ENCODE data around the gene SDK1. TPM values are rescaled to one million over a fixed set of nuclear protein-coding genes. Genes with fewer than 3 reads are reported as not detected.
A peak's percentile ranks its signal among the peaks of the same experiment; 100 is the strongest.

The SDK1 gene
- total RNA-seq, 1 experiment from 2014 or later, result 6.0 TPM

DNA sequence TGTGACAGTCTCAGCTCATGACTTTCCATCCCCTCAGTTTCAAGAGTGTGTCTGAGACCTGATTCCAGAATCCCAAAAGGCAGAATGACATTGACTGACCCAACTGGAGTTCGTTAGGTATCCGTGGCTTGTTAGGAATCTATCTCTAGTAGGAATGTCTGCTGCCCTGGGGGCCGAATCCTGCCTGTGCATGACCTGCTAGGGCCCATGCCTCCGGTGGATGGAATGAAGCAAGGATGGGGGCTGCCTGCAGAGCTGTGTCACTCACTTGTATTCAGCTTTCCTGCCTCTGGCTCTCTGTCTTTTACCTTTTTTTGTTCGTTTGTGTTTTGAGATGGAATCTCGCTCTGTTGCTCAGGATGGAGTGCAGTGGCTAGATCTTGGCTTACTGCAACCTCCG lies 129.5 kb downstream of the SDK1 start:
- H3K9me3 ChIP-seq (replicated peaks), result no peaks in the 10 kb centered on the region; the same call in 1 of the 2 replicates
- H3K27ac ChIP-seq, result no peak overlapping the region
- no peaks in the 10 kb centered on the region for H3K4me1 ChIP-seq

DNA sequence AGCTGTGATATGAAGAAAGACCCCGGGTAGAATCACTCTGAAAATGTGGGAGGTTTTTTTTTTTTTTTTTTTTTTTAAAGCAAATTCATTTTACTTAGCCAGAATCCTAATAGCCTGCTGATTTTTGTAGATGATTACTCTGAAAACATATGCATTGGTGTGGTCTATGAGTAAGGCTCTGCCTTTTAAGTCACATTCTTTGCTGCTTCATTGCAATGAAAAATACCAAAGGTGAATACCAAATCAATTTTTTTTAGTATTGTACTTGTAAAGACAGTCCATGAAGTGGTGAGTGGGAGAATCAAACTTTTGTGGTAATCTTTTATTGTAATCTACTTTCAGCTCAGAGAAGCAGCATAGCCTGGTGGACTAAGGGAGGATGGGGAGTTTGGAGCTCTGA lies 130.3 kb downstream of the SDK1 start:
- no peaks in the 10 kb centered on the region for H3K27me3 ChIP-seq
- no peak overlapping the region for H3K27ac ChIP-seq
- H3K9me3 ChIP-seq (replicated peaks), result no peaks in the 10 kb centered on the region; the same call in 1 of the 2 replicates
- peaks cover 3% of the 10 kb centered on the region for H3K4me1 ChIP-seq
- H3K36me3 ChIP-seq, result no peaks in the 10 kb centered on the region
- DNase-seq, result no peak
- H3K4me3 ChIP-seq, result no peak overlapping the region

More for the DNA sequence above, 129.5 kb downstream of the SDK1 start:
- no peak for DNase-seq
- Histone ChIP-seq H3K27me3 (no peaks in the 10 kb centered on the region), H3K36me3 (no peaks in the 10 kb centered on the region), H3K4me3 (no peak overlapping the region)

DNA sequence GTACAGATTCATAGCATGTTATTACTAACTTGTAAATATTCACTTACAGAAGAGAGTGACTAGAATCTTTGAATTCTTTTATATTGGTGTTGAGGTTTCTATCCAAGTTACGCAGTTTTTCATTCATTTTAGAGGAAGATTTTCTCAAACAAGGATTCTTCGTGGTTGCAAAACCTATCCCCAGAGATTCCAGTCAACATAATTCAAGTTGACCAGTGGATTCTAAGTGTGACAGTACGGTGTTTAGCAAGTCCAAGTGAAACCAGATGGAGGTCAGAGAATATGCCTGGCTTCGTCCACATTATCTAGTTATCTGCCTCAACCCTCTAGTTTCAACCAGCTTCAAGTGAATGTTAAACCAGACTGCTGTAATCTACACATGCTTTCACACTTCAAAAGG lies 131.9 kb downstream of the SDK1 start:
- no peak overlapping the region for H3K4me3 ChIP-seq

DNA sequence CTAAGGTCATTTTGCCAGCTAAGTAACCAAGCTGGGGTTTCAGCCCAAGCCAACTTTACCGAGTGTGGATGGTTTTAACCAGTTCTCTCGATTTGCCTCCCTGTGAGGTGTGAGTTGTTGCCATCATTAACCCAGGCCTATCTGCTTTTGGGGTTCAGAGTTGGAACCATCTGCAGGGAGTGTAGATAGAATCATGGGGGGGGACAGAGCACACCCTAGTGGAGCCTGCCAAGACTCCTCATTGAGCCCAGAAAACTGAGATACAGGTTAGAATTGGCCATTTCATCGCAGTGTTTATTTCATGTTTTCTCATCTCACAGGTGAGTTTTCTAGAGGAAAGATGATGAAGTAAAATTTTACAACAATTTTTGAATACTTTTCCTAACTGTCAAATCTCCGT lies 133.6 kb downstream of the SDK1 start:
- H3K36me3 ChIP-seq, result no peaks in the 10 kb centered on the region
- H3K4me3 ChIP-seq, result no peak overlapping the region
- H3K9me3 ChIP-seq (replicated peaks), result no peaks in the 10 kb centered on the region; the same call in 1 of the 2 replicates
- H3K27ac ChIP-seq, result no peak overlapping the region
- DNase-seq, result no peak
- no peaks in the 10 kb centered on the region for H3K27me3 ChIP-seq
- peaks cover 22% of the 10 kb centered on the region for H3K4me1 ChIP-seq

More for the DNA sequence above, 131.9 kb downstream of the SDK1 start:
- no peaks in the 10 kb centered on the region for H3K27me3 ChIP-seq
- peaks cover 11% of the 10 kb centered on the region for H3K4me1 ChIP-seq
- H3K9me3 ChIP-seq (replicated peaks), result no peaks in the 10 kb centered on the region; the same call in 1 of the 2 replicates
- DNase-seq, result no peak
- no peak overlapping the region for H3K27ac ChIP-seq
- no peaks in the 10 kb centered on the region for H3K36me3 ChIP-seq

DNA sequence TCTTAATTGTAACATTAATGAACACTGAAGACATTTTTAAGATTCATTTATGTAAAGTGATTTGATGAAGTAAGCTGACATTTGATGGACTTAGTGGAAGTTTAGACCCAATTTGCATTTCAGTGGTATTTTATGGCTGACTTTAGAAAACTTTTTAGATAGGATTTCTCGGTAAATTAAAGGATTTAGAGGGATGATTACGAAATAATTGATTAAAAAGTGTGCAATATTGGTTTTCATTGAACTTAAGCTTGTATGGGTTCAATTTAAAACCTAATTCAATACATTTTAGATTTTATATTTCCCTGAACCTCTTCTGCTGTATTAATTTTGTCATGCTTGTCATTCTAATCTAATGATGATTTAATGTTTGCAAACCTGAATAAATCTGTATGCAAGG lies 135.1 kb downstream of the SDK1 start:
- H3K4me3 ChIP-seq, result no peak overlapping the region

DNA sequence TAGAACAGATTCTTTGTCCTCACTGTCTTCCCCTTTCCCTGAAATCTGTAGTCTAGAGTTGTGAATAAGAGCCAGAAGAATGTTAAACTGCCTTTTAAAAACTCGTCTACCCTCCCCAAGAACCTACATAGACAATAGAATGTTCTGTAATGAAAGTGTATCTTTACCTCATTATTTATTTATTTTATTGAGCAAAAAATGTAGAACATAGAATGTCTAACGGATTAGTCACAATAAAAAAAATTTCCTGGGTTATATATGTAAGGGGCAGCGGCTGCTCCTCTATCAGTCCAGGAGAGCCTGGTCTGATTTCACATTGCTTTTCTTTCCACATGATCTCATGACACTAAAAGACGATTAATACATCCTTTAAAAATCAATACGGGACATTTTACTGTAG lies 135.7 kb downstream of the SDK1 start:
- Histone ChIP-seq H3K9me3 (replicated peaks) (no peaks in the 10 kb centered on the region; the same call in 1 of the 2 replicates), H3K36me3 (no peaks in the 10 kb centered on the region), H3K4me3 (no peak overlapping the region), H3K4me1 (peaks cover 28% of the 10 kb centered on the region), H3K27me3 (no peaks in the 10 kb centered on the region), H3K27ac (peak overlapping the region; percentile 23; the same call in 1 of the 2 replicates)
- DNase-seq, result no peak

More for the DNA sequence above, 135.1 kb downstream of the SDK1 start:
- H3K9me3 ChIP-seq (replicated peaks), result no peaks in the 10 kb centered on the region; the same call in 1 of the 2 replicates
- no peaks in the 10 kb centered on the region for H3K27me3 ChIP-seq
- H3K4me1 ChIP-seq, result peaks cover 28% of the 10 kb centered on the region
- H3K27ac ChIP-seq, result peak overlapping the region; percentile 23; the same call in 1 of the 2 replicates
- H3K36me3 ChIP-seq, result no peaks in the 10 kb centered on the region
- no peak for DNase-seq

DNA sequence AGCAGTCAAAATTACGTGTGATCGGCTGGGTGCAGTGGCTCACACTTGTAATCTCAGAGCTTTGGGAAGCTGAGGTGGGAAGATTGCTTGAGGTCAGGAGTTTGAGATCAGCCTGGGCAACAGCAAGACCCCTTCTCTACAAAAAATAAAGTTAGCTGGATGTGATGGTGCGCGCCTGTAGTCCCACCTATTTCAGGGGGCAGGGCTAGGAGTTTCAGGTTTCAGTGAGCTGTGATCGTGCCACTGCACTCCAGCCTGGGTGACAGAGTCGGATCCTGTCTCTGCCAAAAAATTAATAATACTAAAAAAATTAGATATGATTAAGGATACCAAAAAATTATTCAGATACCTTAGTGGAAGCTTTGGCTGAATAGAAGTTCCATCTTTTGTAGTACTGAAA lies 136.4 kb downstream of the SDK1 start:
- Histone ChIP-seq H3K4me1 (peaks cover 28% of the 10 kb centered on the region), H3K4me3 (no peak overlapping the region), H3K36me3 (no peaks in the 10 kb centered on the region), H3K27ac (no peak overlapping the region), H3K9me3 (replicated peaks) (no peaks in the 10 kb centered on the region; the same call in 1 of the 2 replicates), H3K27me3 (no peaks in the 10 kb centered on the region)
- no peak for DNase-seq

DNA sequence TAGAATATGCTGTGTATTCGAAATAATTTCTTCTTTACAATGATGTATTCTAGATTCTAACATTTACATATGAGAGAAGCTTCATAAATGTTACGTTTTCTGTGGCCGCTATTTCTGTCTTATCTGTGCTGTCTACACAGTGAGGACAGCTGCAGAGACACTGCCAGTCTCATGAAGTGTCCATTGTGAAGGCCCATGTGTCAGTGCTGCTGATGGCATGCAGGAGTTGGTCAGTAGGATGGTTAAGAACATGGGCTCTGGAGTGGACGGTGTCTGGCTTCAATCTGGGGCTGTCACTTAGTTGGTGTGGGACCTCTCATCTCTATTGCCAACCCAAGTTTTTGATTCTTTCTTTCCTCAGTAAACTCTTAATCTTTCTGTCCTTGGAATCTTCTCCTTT lies 137.3 kb downstream of the SDK1 start:
- DNase-seq, result peak; percentile 8 to 35
- no peak overlapping the region for H3K27ac ChIP-seq
- H3K27me3 ChIP-seq, result no peaks in the 10 kb centered on the region
- H3K9me3 ChIP-seq (replicated peaks), result no peaks in the 10 kb centered on the region
- no peaks in the 10 kb centered on the region for H3K36me3 ChIP-seq
- H3K4me3 ChIP-seq, result no peak overlapping the region
- H3K4me1 ChIP-seq, result peaks cover 28% of the 10 kb centered on the region

DNA sequence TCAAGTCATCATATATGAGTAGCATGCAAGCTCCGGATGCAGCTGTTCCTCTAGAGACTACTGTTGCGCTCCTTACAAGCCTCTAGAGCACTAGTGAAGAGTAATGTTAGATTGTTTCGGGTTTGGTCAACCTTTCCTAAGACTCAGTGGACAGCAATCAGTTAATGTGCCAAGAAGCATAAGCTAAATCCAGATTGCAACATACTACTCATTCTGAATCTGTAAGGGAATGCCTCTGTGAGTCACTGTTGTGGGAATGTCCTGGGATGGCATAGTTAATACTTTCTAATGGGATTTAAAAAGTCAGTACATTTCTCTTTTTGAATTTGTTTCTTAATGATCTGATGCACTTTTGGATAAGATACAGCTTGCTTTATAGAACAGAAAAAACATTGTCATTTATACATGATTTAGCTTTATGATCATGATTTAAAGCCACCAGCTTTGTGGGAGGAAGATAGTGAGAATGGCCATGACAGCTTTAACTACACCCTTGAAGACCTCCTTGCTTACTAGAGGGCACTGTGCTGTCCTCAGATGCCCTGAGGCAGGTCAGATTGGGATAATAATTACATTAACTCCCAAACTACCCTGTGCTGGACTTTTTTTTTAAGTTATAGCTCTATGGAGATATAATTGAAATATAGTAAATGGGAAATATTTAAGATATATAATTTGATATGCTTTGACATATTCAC lies 138.4 kb downstream of the SDK1 start:
- Histone ChIP-seq H3K27me3 (no peaks in the 10 kb centered on the region), H3K4me3 (no peak overlapping the region), H3K9me3 (replicated peaks) (no peaks in the 10 kb centered on the region), H3K27ac (peak overlapping the region; percentile 5), H3K36me3 (no peaks in the 10 kb centered on the region), H3K4me1 (peaks cover 28% of the 10 kb centered on the region)
- peak; percentile 52 to 72 for DNase-seq

DNA sequence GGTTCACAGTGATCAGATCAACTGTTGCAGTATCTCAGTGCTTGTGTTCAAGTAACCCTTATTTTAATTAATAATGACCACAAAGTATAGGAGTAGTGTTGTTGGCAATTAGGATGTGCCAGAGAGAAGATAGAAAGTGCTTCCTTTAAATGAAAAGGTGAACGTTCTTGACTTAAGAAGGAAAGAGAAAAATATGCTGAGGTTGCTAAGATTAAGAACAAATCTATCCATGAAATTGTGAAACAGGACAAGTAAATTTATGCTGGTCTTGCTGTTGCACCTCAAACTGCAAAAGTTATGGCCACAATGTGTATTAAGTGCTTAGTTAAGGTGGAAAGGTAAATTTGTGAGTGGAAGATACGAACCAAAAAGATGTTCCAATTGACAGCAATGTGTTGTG lies 139.5 kb downstream of the SDK1 start:
- no peak overlapping the region for H3K4me3 ChIP-seq
- H3K9me3 ChIP-seq (replicated peaks), result no peaks in the 10 kb centered on the region
- no peaks in the 10 kb centered on the region for H3K27me3 ChIP-seq
- no peaks in the 10 kb centered on the region for H3K36me3 ChIP-seq
- peaks cover 28% of the 10 kb centered on the region for H3K4me1 ChIP-seq
- no peak for DNase-seq
- no peak overlapping the region for H3K27ac ChIP-seq

DNA sequence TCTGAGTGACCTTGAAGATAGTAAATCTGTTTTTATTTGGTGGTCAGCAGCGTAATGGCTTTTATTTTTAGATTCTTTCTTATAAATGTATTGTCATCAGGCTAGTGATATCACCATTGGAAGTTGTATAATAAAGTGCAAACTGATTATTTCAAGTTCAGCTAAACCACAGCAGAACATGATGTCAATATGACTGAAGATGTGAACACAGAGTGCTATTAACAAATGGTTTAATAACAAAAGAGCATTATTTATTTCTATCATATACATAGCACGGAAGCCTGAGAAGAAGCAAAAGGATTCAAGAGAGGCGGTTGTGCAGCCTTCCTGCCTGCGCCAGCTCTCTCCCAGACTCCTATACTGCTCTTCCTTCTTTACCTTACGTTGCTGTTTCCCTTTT lies 142.7 kb downstream of the SDK1 start:
- peaks cover 6% of the 10 kb centered on the region; the same call in 1 of the 2 replicates for H3K9me3 ChIP-seq (replicated peaks)
- no peak overlapping the region for H3K4me3 ChIP-seq
- peaks cover 13% of the 10 kb centered on the region for H3K4me1 ChIP-seq
- DNase-seq, result no peak
- no peaks in the 10 kb centered on the region for H3K27me3 ChIP-seq
- no peak overlapping the region for H3K27ac ChIP-seq
- H3K36me3 ChIP-seq, result no peaks in the 10 kb centered on the region

DNA sequence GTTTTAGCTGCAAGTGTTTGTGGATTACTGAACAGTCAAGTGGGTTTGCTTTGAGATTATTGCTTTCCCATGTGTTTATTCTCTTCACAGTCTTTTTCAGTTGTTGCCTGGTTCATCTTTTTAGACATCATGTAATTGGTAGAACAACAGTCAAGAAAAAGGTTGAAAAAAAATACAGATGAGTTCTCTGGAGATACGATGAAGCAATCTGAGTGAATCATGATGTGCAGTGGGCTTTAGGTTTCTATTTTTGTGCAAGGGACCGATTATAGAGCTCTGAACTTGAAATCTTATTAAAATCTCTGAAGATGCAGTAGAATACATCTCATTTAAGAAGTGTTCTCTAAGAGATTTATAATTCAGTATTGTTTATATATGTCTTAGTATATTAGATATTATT lies 145.7 kb downstream of the SDK1 start:
- Histone ChIP-seq H3K27me3 (no peaks in the 10 kb centered on the region), H3K27ac (no peak overlapping the region), H3K4me3 (no peak overlapping the region), H3K9me3 (replicated peaks) (peaks cover 6% of the 10 kb centered on the region; the same call in 1 of the 2 replicates), H3K4me1 (no peaks in the 10 kb centered on the region), H3K36me3 (no peaks in the 10 kb centered on the region)
- DNase-seq, result no peak

DNA sequence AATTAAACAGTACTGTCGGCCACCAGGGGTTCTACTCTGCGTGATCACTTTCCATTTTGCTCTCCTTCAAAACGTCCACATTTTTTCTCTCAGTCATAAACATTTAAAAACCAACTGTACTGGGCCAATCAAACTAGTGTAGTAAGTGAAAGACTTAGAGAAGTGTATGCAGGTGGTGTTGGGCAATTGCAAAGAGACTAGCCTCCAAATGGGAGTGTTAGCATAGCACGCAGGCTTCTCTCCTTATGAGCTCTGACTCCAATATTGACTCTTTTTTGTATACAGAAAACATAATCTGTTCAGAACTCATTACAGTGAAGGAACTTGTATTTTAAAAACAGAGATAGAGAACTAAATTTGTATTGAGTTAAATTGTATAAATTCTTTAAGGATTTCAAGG lies 150.6 kb downstream of the SDK1 start:
- peaks cover 11% of the 10 kb centered on the region for H3K4me1 ChIP-seq
- no peaks in the 10 kb centered on the region for H3K9me3 ChIP-seq (replicated peaks)
- DNase-seq, result no peak
- H3K36me3 ChIP-seq, result no peaks in the 10 kb centered on the region
- H3K27ac ChIP-seq, result no peak overlapping the region
- no peak overlapping the region for H3K4me3 ChIP-seq
- H3K27me3 ChIP-seq, result no peaks in the 10 kb centered on the region

DNA sequence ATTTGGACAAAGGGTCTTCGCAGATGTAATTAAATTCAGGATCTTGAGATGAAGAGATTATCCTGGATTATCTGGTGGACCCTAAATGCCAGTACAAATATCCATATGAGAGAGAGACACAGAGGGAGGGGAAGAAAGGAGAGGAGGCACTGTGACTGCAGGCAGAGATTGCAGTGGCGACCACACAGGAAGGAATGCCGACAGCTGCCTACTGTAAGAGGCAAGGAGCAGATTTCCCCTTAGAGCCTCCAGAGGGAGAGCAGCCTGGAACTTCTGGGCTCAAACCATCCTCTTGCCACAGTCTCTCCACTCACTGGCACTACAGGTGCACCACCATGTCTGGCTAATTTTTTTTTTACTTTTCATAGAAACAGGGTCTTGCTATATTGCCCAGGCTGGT lies 152.3 kb downstream of the SDK1 start:
- H3K9me3 ChIP-seq (replicated peaks), result no peaks in the 10 kb centered on the region
- H3K27ac ChIP-seq, result peak overlapping the region; percentile 5
- peaks cover 11% of the 10 kb centered on the region for H3K4me1 ChIP-seq
- peak; percentile 80 to 85 for DNase-seq
- no peak overlapping the region for H3K4me3 ChIP-seq
- no peaks in the 10 kb centered on the region for H3K36me3 ChIP-seq
- no peaks in the 10 kb centered on the region for H3K27me3 ChIP-seq

DNA sequence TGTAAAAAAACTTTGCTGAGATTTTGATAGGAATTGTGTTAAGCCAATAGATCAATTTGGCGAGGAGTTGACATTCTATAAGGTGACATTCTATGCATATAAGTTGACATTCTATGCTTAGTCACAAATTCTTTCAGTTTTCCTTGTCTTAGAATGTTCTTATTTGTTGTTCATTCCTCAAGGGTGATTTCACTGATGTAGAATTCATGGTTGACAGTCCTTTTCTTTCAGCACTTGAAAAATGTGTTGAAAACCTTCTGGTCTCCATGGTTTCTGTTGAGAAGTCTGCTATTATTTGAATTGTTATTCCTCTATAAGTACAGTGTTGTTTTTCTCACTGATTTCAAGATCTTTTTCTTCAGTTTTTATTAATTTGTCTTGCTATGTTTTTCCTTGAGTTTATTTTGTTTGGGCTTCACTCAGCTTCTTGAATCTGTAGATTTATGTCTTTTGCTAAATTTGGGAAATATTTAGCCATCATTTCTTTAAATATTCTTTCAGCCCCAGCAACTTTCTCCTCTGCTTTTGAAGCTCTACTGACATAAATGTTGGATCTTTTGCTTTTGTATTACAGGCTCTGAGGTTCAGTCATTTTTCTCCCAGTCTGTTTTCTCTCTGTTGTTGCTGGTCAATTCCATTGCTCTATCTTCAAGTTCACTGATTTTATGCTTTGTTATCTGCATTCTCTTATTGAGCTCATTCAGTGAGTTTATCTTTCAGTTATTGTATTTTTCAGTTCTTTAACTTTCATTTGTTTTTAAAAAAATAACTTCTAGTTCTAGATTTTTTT lies 154.9 kb downstream of the SDK1 start:
- Histone ChIP-seq H3K9me3 (replicated peaks) (no peaks in the 10 kb centered on the region; the same call in 1 of the 2 replicates), H3K4me3 (no peak overlapping the region), H3K4me1 (peaks cover 11% of the 10 kb centered on the region), H3K27me3 (no peaks in the 10 kb centered on the region), H3K36me3 (no peaks in the 10 kb centered on the region), H3K27ac (no peak overlapping the region)
- DNase-seq, result no peak

All from SJCRH30 (cell line).